Breast epithelium (tissue), 4 donors: Measurements from ENCODE around the gene UBAC2. TPM values are rescaled to one million over a fixed set of nuclear protein-coding genes. Genes with fewer than 3 reads are reported as not detected.
A peak's percentile ranks its signal among the peaks of the same experiment; 100 is the strongest.

Experiments
- DNase-seq, 2 donors: peaks; one replicate each; pipeline ENCODE4 v3.0.0-alpha.2; 2019; ENCODE audit warnings: low spot score in 2 of 2
- H3K27ac ChIP-seq, 2 donors: fragments of 200-600 bp; sonication (generic) in 1 of 2; one replicate each; pipeline ENCODE4 v1.5.1; 2016 to 2019; ENCODE audit warnings: mild to moderate bottlenecking in 1 of 2
- H3K27me3 ChIP-seq, 2 donors: fragments of 200-600 bp; sonication (generic) in 1 of 2; one replicate each; pipeline versions ENCODE4 v1.5.1 to v1.6.0; 2017 to 2019; ENCODE audit warnings: control low read depth in 1 of 2, mild to moderate bottlenecking in 1 of 2
- H3K36me3 ChIP-seq: fragments of 200-600 bp; one replicate; pipeline ENCODE4 v1.5.1; 2019
- H3K4me1 ChIP-seq, 2 donors: fragments of 200-600 bp; sonication (generic); one replicate each; pipeline ENCODE4 v1.5.1; 2016 to 2019; ENCODE audit warnings: control low read depth in 1 of 2
- H3K4me3 ChIP-seq, 3 donors: fragments of 200-600 bp; sonication (generic); 1 replicate in 2 of 3; 2 replicates in 1 of 3; pipeline ENCODE4 v1.5.1; 2016 to 2019; ENCODE audit warnings: mild to moderate bottlenecking in 3 of 3, moderate library complexity in 2 of 3
- H3K9me3 ChIP-seq, 2 donors: fragments of 200-600 bp; sonication (generic) in 1 of 2; one replicate each; pipeline ENCODE4 v1.5.1; 2016 to 2019; ENCODE audit warnings: control low read depth in 1 of 2
- CTCF ChIP-seq, 3 donors: fragments of 450-650 bp; IDR thresholded peaks; one replicate each; pipeline ENCODE4 v1.5.1; 2016 to 2017; ENCODE audit warnings: antibody characterized with exemption in 3 of 3, mild to moderate bottlenecking in 3 of 3, moderate library complexity in 3 of 3
- POLR2A ChIP-seq: fragments of 450-650 bp; IDR thresholded peaks from one replicate; pipeline ENCODE4 v1.6.1; 2016; ENCODE audit warnings: antibody characterized with exemption, mild to moderate bottlenecking, moderate library complexity
- POLR2AphosphoS5 ChIP-seq, 3 donors: sonication (generic); formaldehyde crosslinking; IDR thresholded peaks; one replicate each; pipeline ENCODE4 v1.6.1; 2017; ENCODE audit warnings: antibody characterized with exemption in 3 of 3
- intact Hi-C: fragments of 100-400 bp; cut with DNase I; formaldehyde crosslinking; loops from one replicate; pipeline ENCODE4 v1.15.1; 2023; ENCODE audit warnings: low total_unique reads
- total RNA-seq, 3 donors: library from RNA; depleted of rRNA; stranded (reverse); fragments of >200 nt; gene quantifications; one replicate each; pipeline ENCODE4 v1.1.0, GENCODE V29; 2016

UBAC2 gene
- total RNA-seq, 3 donors from 2014 or later = 64.6 to 72.8 (median 65.1) TPM

- no peak for DNase-seq
- Histone ChIP-seq H3K27me3 (no peaks in the 10 kb centered on the region), H3K36me3 (no peaks in the 10 kb centered on the region), H3K4me1 (no peaks in the 10 kb centered on the region), H3K27ac (no peak overlapping the region), H3K4me3 (no peak overlapping the region), H3K9me3 (no peaks in the 10 kb centered on the region)
- intact Hi-C loops = no loop called here
- TF ChIP-seq POLR2A (no peak), CTCF (IDR thresholded peaks at IDR 0.05) (no peak), POLR2AphosphoS5 (IDR thresholded peaks at IDR 0.05) (no peak)
Observed at GRCh38 chr13:99250982-99251825, 50.5 kb downstream of the UBAC2 start.

GRCh38 chr13:99251921-99252320 lies 51.3 kb downstream of the UBAC2 start:
- TF ChIP-seq CTCF (IDR thresholded peaks at IDR 0.05) = no peak
- no peak for TF ChIP-seq POLR2A
- TF ChIP-seq POLR2AphosphoS5 (IDR thresholded peaks at IDR 0.05) = no peak
- intact Hi-C loops = no loop called here
- Histone ChIP-seq H3K36me3 (no peaks in the 10 kb centered on the region), H3K4me3 (no peak overlapping the region), H3K27ac (peak overlapping the region in 1 of 2 donors; percentile 45), H3K9me3 (no peaks in the 10 kb centered on the region), H3K4me1 (no peaks in the 10 kb centered on the region), H3K27me3 (no peaks in the 10 kb centered on the region)
- no peak for DNase-seq

- intact Hi-C loops = no loop called here
- TF ChIP-seq POLR2AphosphoS5 (IDR thresholded peaks at IDR 0.05) (no peak), POLR2A (no peak), CTCF (IDR thresholded peaks at IDR 0.05) (no peak)
- Histone ChIP-seq H3K27me3 (no peaks in the 10 kb centered on the region), H3K27ac (no peak overlapping the region), H3K4me1 (no peaks in the 10 kb centered on the region), H3K4me3 (no peak overlapping the region), H3K9me3 (no peaks in the 10 kb centered on the region), H3K36me3 (no peaks in the 10 kb centered on the region)
- DNase-seq = no peak
Observed at GRCh38 chr13:99254830-99255229, 54.2 kb downstream of the UBAC2 start.

- Histone ChIP-seq H3K9me3 (no peaks in the 10 kb centered on the region), H3K4me3 (no peak overlapping the region), H3K36me3 (no peaks in the 10 kb centered on the region), H3K27ac (no peak overlapping the region), H3K4me1 (no peaks in the 10 kb centered on the region), H3K27me3 (no peaks in the 10 kb centered on the region)
- no peak for DNase-seq
- no peak for TF ChIP-seq CTCF (IDR thresholded peaks at IDR 0.05)
- no peak for TF ChIP-seq POLR2A
- no peak for TF ChIP-seq POLR2AphosphoS5 (IDR thresholded peaks at IDR 0.05)
- intact Hi-C loops = no loop called here
Observed at GRCh38 chr13:99255271-99255670, 54.6 kb downstream of the UBAC2 start.

- Histone ChIP-seq H3K27me3 (no peaks in the 10 kb centered on the region), H3K4me3 (no peak overlapping the region), H3K4me1 (no peaks in the 10 kb centered on the region), H3K36me3 (no peaks in the 10 kb centered on the region), H3K9me3 (no peaks in the 10 kb centered on the region), H3K27ac (no peak overlapping the region)
- intact Hi-C loops = no loop called here
- no peak for DNase-seq
- TF ChIP-seq POLR2AphosphoS5 (IDR thresholded peaks at IDR 0.05) (no peak), POLR2A (no peak), CTCF (IDR thresholded peaks at IDR 0.05) (no peak)
Observed at GRCh38 chr13:99256283-99256682, 55.6 kb downstream of the UBAC2 start.
